Stimulated activated CD8-positive, alpha-beta memory T cell treated with anti-CD3 and anti-CD28 coated beads, Interleukin-15, amount 100 ng/mL, for 48 hours (primary cell): ENCODE data around the gene PDPK1.
"Not testable (repeated sequence)": the region's sequence is repeated elsewhere in the genome, so short reads cannot be mapped to it uniquely, and the experiment has no call there.

ENCODE experiments used
- DNase-seq, 2 donors: peaks; one replicate each; pipeline ENCODE4 v3.0.0-alpha.2; 2020; ENCODE audit warnings: low read depth in 2 of 2

The PDPK1 gene

GRCh38 chr16:2611877-2612276, 74.1 kb downstream of the PDPK1 start:
- DNase-seq: not testable (repeated sequence)

- DNase-seq: not testable (repeated sequence)
Observed at GRCh38 chr16:2613251-2613650, 75.4 kb downstream of the PDPK1 start.

- no peak for DNase-seq
Observed at GRCh38 chr16:2614761-2615191, 77.0 kb downstream of the PDPK1 start.

DNA sequence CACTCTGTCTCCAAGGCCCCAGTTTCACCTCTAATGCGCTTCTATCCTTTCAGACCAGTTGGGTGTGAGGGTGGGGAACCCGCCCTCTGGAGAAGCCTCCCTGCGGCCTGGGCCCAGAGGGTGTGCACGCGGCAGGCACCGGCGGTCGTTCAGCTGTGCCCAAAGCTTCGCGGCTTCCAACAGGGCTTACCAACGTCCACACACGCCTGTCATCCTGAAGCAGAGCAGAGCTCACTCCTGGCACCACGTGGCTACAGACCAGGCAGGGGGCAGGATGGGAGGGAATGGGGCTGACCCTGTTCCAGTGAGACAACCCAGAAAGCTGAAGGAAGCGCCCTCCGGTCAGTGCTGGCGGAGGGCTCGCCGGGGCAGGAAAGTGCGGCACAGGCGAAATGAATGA, 81.1 kb downstream of the PDPK1 start:
- not testable (repeated sequence) for DNase-seq

DNA sequence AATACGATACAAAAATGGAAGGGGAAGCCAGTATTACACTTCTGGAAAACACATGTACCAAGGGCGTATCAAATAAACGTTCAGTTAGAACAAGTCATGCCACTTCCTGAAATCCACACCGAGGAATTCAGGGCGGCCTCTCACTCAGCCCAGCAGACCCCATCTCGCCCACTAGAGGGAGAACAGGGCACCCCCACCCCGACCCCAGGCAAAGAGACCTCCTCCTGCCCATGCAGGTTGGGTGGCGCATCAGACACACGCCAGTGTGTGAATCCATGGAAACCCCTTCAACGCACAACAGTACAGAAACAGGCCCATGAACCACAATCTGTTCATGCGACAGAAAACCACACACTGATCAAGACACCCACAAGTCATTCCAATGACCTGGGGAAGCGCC, 81.8 kb downstream of the PDPK1 start:
- not testable (repeated sequence) for DNase-seq

- not testable (repeated sequence) for DNase-seq
Observed at GRCh38 chr16:2620870-2621269, 83.0 kb downstream of the PDPK1 start.

GRCh38 chr16:2621395-2621794, 83.6 kb downstream of the PDPK1 start:
- not testable (repeated sequence) for DNase-seq

GRCh38 chr16:2627075-2627474, 89.3 kb downstream of the PDPK1 start:
- DNase-seq: not testable (repeated sequence)

GRCh38 chr16:2631203-2631602, 93.4 kb downstream of the PDPK1 start:
- DNase-seq: not testable (repeated sequence)

DNA sequence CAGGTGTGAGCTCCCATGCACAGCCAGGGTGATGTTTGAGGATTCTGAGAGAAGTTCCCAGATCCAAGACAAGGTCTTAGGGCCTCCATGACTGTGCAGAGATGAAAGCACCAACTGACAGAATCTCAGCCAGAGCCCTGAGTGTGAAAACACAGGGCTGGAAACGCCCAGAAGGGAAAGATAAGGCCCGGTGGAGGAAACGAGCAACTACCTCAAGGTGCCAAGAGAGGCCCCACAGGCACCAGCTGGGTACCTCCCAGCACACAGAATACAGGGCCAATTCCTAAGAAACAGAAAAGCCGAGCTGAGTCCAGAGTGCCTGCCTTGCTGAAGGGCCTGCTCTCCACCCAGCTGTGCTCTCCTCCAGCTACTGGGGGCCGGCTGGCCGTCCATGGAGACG, 94.5 kb downstream of the PDPK1 start:
- not testable (repeated sequence) for DNase-seq

GRCh38 chr16:2639071-2639721, 101.4 kb downstream of the PDPK1 start:
- peak; percentile 20 to 38 for DNase-seq

GRCh38 chr16:2639722-2640072, 101.9 kb downstream of the PDPK1 start:
- DNase-seq: not testable (repeated sequence)

- not testable (repeated sequence) for DNase-seq
Observed at GRCh38 chr16:2642561-2642960, 104.7 kb downstream of the PDPK1 start.

DNA sequence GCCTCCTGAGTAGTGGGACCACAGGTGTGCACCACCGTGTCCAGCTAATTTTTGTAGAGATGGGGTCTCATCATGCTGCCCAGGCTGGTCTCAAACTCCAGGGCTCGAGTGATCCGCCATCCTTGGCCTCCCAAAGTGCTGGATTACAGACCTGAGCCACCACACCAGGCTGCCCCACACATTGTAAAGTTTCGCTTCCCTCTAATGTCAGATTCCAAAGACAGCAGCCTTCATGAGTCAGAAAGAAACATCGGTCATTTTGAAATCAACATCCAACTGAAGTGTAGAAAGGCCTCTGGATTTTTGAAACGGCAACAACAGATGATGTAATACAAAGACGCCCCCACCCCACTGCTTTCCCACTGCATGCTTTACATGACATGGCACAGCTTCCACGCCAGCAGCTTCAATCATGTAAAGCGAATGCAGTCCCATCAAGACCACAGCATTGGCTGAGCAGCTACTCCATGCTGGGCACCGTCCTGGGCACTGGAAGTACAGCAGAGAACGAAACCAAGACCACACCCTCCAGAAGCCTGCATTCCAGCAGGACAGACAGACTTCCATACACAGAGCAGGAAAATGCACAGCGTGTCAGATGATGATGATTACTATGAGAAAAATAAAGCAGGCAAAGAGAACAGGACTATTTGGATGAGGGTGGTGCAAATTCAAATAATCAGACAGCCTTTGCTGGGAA, 107.1 kb downstream of the PDPK1 start:
- DNase-seq: not testable (repeated sequence)

GRCh38 chr16:2651268-2651871, 113.5 kb downstream of the PDPK1 start:
- not testable (repeated sequence) for DNase-seq
